Natural killer cell treated with Interleukin-12 subunit alpha and Interleukin-12 subunit beta and Interleukin-15 and Interleukin-18, amount 100 ng/mL, for 72 hours (primary cell): Measurements from ENCODE around the gene UQCC5. TPM values are rescaled to one million over a fixed set of nuclear protein-coding genes. Genes with fewer than 3 reads are reported as not detected.

Experiments used
- ATAC-seq, 2 donors: fragments of 150-1000 bp; cut with Tn5 transposase in 1 of 2; sonication (Bioruptor Pico), chemical (Tn5 transposase) in 1 of 2; 2 replicates each; pipeline ENCODE4 v1.10.0; 2021
- DNase-seq: peaks from one replicate; pipeline ENCODE4 v3.0.0; 2022; ENCODE audit warnings: low spot score
- H3K27ac Mint-ChIP-seq, 2 donors: 1 replicate in 1 of 2; 2 replicates in 1 of 2; pipeline ENCODE4 v1.8.0; 2022; ENCODE audit warnings: mixed read lengths in 2 of 2, mild to moderate bottlenecking in 1 of 2, moderate library complexity in 1 of 2
- H3K27me3 Mint-ChIP-seq, 2 donors: 1 replicate in 1 of 2; 2 replicates in 1 of 2; pipeline ENCODE4 v1.8.0; 2022; ENCODE audit warnings: mixed read lengths in 2 of 2
- H3K36me3 Mint-ChIP-seq: one replicate; pipeline ENCODE4 v1.8.0; 2022; ENCODE audit warnings: mixed read lengths
- H3K4me1 Mint-ChIP-seq, 2 donors: 1 replicate in 1 of 2; 2 replicates in 1 of 2; pipeline ENCODE4 v1.8.0; 2022; ENCODE audit warnings: low read depth in 2 of 2, mixed read lengths in 2 of 2, mild to moderate bottlenecking in 1 of 2
- H3K4me3 Mint-ChIP-seq: one replicate; pipeline ENCODE4 v1.8.0; 2022; ENCODE audit warnings: mixed read lengths
- H3K9me3 Mint-ChIP-seq: 2 replicates; pipeline ENCODE4 v1.8.0; 2022; ENCODE audit warnings: mixed read lengths
- total RNA-seq, 2 donors: library from RNA; stranded (reverse); gene quantifications; one replicate each; pipeline ENCODE4 v1.2.3, GENCODE V29; 2022

Gene UQCC5
- total RNA-seq, 2 donors from 2014 or later = 6.7 to 18.0 TPM

- H3K9me3 Mint-ChIP-seq = no peaks in the 10 kb centered on the region
- H3K27me3 Mint-ChIP-seq = no peaks in the 10 kb centered on the region
- H3K36me3 Mint-ChIP-seq = no peaks in the 10 kb centered on the region
- no peak overlapping the region for H3K4me3 Mint-ChIP-seq
- no peaks in the 10 kb centered on the region for H3K4me1 Mint-ChIP-seq
- ATAC-seq (no peak), DNase-seq (no peak)
- no peak overlapping the region for H3K27ac Mint-ChIP-seq
These were observed 23.1 kb upstream of the UQCC5 start for GRCh38 chr3:52513281-52513680.

- H3K9me3 Mint-ChIP-seq = no peaks in the 10 kb centered on the region
- DNase-seq (no peak), ATAC-seq (no peak)
- no peaks in the 10 kb centered on the region for H3K36me3 Mint-ChIP-seq
- no peaks in the 10 kb centered on the region for H3K27me3 Mint-ChIP-seq
- no peaks in the 10 kb centered on the region for H3K4me1 Mint-ChIP-seq
- H3K27ac Mint-ChIP-seq = no peak overlapping the region
- H3K4me3 Mint-ChIP-seq = no peak overlapping the region
These were observed 21.8 kb upstream of the UQCC5 start for GRCh38 chr3:52514576-52514975.

GRCh38 chr3:52515192-52515591, 21.2 kb upstream of the UQCC5 start:
- H3K9me3 Mint-ChIP-seq = no peaks in the 10 kb centered on the region
- no peak overlapping the region for H3K27ac Mint-ChIP-seq
- ATAC-seq = no peak
- no peaks in the 10 kb centered on the region for H3K27me3 Mint-ChIP-seq
- H3K4me1 Mint-ChIP-seq = no peaks in the 10 kb centered on the region
- H3K36me3 Mint-ChIP-seq = no peaks in the 10 kb centered on the region
- H3K4me3 Mint-ChIP-seq = no peak overlapping the region
- no peak for DNase-seq

- Mint-ChIP-seq H3K4me3 (no peak overlapping the region), H3K9me3 (no peaks in the 10 kb centered on the region), H3K36me3 (no peaks in the 10 kb centered on the region), H3K4me1 (no peaks in the 10 kb centered on the region), H3K27ac (no peak overlapping the region), H3K27me3 (no peaks in the 10 kb centered on the region)
- ATAC-seq (no peak), DNase-seq (no peak)
These were observed 19.8 kb upstream of the UQCC5 start for GRCh38 chr3:52516509-52517195.

GRCh38 chr3:52517796-52518722, 18.3 kb upstream of the UQCC5 start:
- no peaks in the 10 kb centered on the region for H3K4me1 Mint-ChIP-seq
- ATAC-seq (no peak), DNase-seq (no peak)
- no peaks in the 10 kb centered on the region for H3K9me3 Mint-ChIP-seq
- H3K4me3 Mint-ChIP-seq = no peak overlapping the region
- H3K36me3 Mint-ChIP-seq = no peaks in the 10 kb centered on the region
- H3K27me3 Mint-ChIP-seq = no peaks in the 10 kb centered on the region
- no peak overlapping the region for H3K27ac Mint-ChIP-seq

GRCh38 chr3:52518723-52519444, 17.5 kb upstream of the UQCC5 start:
- Mint-ChIP-seq H3K4me3 (no peak overlapping the region), H3K36me3 (no peaks in the 10 kb centered on the region), H3K27ac (no peak overlapping the region), H3K4me1 (no peaks in the 10 kb centered on the region), H3K27me3 (no peaks in the 10 kb centered on the region), H3K9me3 (no peaks in the 10 kb centered on the region)
- DNase-seq (no peak), ATAC-seq (no peak)

GRCh38 chr3:52519445-52520140, 16.8 kb upstream of the UQCC5 start:
- Mint-ChIP-seq H3K27me3 (no peaks in the 10 kb centered on the region), H3K27ac (no peak overlapping the region), H3K9me3 (no peaks in the 10 kb centered on the region), H3K4me1 (peaks cover 0 to 4% of the 10 kb centered on the region in 2 donors), H3K36me3 (no peaks in the 10 kb centered on the region), H3K4me3 (no peak overlapping the region)
- no peak for ATAC-seq
- DNase-seq = no peak

GRCh38 chr3:52520141-52520667, 16.2 kb upstream of the UQCC5 start:
- ATAC-seq = no peak
- Mint-ChIP-seq H3K27me3 (no peaks in the 10 kb centered on the region), H3K4me1 (peaks cover 0 to 4% of the 10 kb centered on the region in 2 donors)

GRCh38 chr3:52520716-52521487, 15.5 kb upstream of the UQCC5 start:
- H3K9me3 Mint-ChIP-seq = no peaks in the 10 kb centered on the region
- no peaks in the 10 kb centered on the region for H3K27me3 Mint-ChIP-seq
- no peak for ATAC-seq
- no peak overlapping the region for H3K4me3 Mint-ChIP-seq
- no peaks in the 10 kb centered on the region for H3K36me3 Mint-ChIP-seq
- DNase-seq = no peak
- no peak overlapping the region for H3K27ac Mint-ChIP-seq
- H3K4me1 Mint-ChIP-seq = peaks cover 0 to 4% of the 10 kb centered on the region in 2 donors

More at GRCh38 chr3:52520141-52520667, 16.2 kb upstream of the UQCC5 start:
- H3K27ac Mint-ChIP-seq = no peak overlapping the region
- DNase-seq = no peak
- H3K4me3 Mint-ChIP-seq = no peak overlapping the region
- no peaks in the 10 kb centered on the region for H3K9me3 Mint-ChIP-seq
- no peaks in the 10 kb centered on the region for H3K36me3 Mint-ChIP-seq

GRCh38 chr3:52521488-52521824, 14.9 kb upstream of the UQCC5 start:
- H3K27me3 Mint-ChIP-seq = no peaks in the 10 kb centered on the region
- no peaks in the 10 kb centered on the region for H3K9me3 Mint-ChIP-seq
- no peak overlapping the region for H3K4me3 Mint-ChIP-seq
- H3K4me1 Mint-ChIP-seq = peaks cover 0 to 4% of the 10 kb centered on the region in 2 donors
- H3K36me3 Mint-ChIP-seq = no peaks in the 10 kb centered on the region
- no peak overlapping the region for H3K27ac Mint-ChIP-seq
- DNase-seq (no peak), ATAC-seq (no peak)

- no peak for DNase-seq
- H3K4me3 Mint-ChIP-seq = no peak overlapping the region
- H3K36me3 Mint-ChIP-seq = no peaks in the 10 kb centered on the region
- peaks cover 0 to 4% of the 10 kb centered on the region in 2 donors for H3K4me1 Mint-ChIP-seq
- H3K27me3 Mint-ChIP-seq = no peaks in the 10 kb centered on the region
- no peak overlapping the region for H3K27ac Mint-ChIP-seq
- no peaks in the 10 kb centered on the region for H3K9me3 Mint-ChIP-seq
- no peak for ATAC-seq
These were observed 14.3 kb upstream of the UQCC5 start for GRCh38 chr3:52521881-52522650.

- H3K27me3 Mint-ChIP-seq = no peaks in the 10 kb centered on the region
- peaks cover 0 to 4% of the 10 kb centered on the region in 2 donors for H3K4me1 Mint-ChIP-seq
- ATAC-seq = no peak
- no peak for DNase-seq
- H3K27ac Mint-ChIP-seq = no peak overlapping the region
- H3K36me3 Mint-ChIP-seq = no peaks in the 10 kb centered on the region
- no peak overlapping the region for H3K4me3 Mint-ChIP-seq
- no peaks in the 10 kb centered on the region for H3K9me3 Mint-ChIP-seq
These were observed 13.7 kb upstream of the UQCC5 start for GRCh38 chr3:52522651-52523251.
